ENCODE data around the gene THUMPD2. TPM values are rescaled to one million over a fixed set of nuclear protein-coding genes. Genes with fewer than 3 reads are reported as not detected.

THUMPD2 gene
- total RNA-seq, 3 donors from 2014 or later, result 8.4 to 11.4 (median 8.7) TPM

DNA sequence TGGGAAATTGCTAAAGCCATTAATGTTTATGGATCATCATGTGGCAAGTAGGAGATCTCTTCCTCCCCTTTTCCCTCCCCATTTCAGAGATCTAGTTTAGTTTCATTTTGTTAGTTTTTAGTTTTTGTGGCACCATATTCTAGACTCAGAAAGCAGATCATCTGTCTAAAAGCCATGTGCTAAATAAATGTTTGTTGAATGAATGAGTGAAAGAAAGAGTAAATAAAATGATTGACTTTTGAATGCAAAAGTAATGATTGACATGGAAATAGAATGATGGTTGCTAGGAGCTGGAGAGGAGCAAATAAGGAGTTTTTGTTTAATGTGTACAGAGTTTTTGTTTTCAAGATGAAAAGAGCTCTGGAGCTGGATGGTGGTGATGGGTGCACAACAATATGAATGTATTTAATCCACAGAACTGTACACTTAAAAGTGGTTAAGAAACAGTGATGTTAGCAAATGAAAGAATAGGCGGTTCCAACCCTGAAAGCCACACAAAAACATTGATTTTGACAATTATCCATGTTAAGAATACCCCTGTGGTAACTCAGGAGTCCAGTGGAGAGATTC is 89.7 kb downstream of the THUMPD2 start:
- Histone ChIP-seq H3K4me1 (ENCODE audit: low read depth) (no peaks in the 10 kb centered on the region), H3K4me3 (no peak overlapping the region), H3K9me3 (no peaks in the 10 kb centered on the region), H3K36me3 (ENCODE audit: low read depth) (no peaks in the 10 kb centered on the region)
- intact Hi-C loops (cut with DNase I, micrococcal nuclease), result no loop called here
- DNase-seq (no peak), ATAC-seq (no peak)
- TF ChIP-seq, protein P1, sequence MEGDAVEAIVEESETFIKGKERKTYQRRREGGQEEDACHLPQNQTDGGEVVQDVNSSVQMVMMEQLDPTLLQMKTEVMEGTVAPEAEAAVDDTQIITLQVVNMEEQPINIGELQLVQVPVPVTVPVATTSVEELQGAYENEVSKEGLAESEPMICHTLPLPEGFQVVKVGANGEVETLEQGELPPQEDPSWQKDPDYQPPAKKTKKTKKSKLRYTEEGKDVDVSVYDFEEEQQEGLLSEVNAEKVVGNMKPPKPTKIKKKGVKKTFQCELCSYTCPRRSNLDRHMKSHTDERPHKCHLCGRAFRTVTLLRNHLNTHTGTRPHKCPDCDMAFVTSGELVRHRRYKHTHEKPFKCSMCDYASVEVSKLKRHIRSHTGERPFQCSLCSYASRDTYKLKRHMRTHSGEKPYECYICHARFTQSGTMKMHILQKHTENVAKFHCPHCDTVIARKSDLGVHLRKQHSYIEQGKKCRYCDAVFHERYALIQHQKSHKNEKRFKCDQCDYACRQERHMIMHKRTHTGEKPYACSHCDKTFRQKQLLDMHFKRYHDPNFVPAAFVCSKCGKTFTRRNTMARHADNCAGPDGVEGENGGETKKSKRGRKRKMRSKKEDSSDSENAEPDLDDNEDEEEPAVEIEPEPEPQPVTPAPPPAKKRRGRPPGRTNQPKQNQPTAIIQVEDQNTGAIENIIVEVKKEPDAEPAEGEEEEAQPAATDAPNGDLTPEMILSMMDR (IDR thresholded peaks at IDR 0.05), result no peak

DNA sequence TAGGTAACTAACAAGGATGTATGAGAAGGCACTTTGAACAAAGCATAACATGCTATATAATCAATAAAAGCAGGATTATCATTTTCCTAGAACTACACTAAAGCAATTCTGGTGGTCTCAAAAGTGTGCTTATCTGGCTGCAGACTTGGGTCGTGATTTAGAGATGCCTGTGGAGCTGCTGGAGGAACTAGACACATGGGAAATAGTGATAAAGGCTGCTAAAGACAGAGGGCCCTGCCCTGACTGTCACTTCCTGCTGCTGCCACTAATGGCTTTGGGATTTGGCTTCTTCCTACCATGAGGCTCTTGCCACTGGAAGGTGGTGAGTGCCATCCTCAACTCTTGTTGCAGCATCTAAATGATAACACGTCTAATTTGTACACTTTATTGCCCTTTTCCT is 90.9 kb downstream of the THUMPD2 start:
- Histone ChIP-seq H3K4me1 (ENCODE audit: low read depth) (no peaks in the 10 kb centered on the region), H3K4me3 (no peak overlapping the region), H3K36me3 (ENCODE audit: low read depth) (no peaks in the 10 kb centered on the region), H3K9me3 (no peaks in the 10 kb centered on the region)
- no peak for ATAC-seq
- DNase-seq, result no peak
- intact Hi-C loops (cut with DNase I, micrococcal nuclease), result no loop called here
- TF ChIP-seq, protein P1 (IDR thresholded peaks at IDR 0.05), result no peak

DNA sequence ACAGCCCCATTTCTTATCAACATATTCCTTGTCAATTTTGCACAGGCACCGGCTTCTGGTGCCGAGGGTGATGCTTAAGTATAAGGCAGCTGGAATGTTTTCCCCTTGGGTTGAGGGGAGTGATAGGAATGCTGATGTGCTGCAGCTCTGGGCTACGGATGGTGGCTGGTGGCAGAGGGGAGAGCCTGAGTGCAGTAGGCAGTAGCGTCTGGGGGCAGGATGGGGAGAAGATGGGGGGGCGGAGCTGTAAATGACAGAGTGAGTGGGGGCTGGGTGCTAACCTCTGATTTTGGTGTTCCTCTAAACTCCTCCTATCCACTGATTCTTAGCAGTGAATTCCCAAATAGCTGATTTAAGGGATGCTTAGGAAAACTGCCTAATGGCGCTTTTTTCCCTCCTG is 92.6 kb downstream of the THUMPD2 start:
- H3K36me3 ChIP-seq (ENCODE audit: low read depth), result no peaks in the 10 kb centered on the region
- intact Hi-C loops (cut with DNase I, micrococcal nuclease), result no loop called here
- no peaks in the 10 kb centered on the region for H3K9me3 ChIP-seq
- ATAC-seq (no peak), DNase-seq (no peak)
- no peak overlapping the region for H3K4me3 ChIP-seq
- TF ChIP-seq, protein P1 (IDR thresholded peaks at IDR 0.05), result no peak
- no peaks in the 10 kb centered on the region for H3K4me1 ChIP-seq (ENCODE audit: low read depth)

Other genes with a start within 250 kb of the THUMPD2 start
- gene TMEM178A, start 113.3 kb downstream of the THUMPD2 start, total RNA-seq, result 1 to 10 TPM; 1.0 to 3.9 (median 1.2) TPM

Measured in mucosa of descending colon (tissue), 3 donors.